Skeletal muscle tissue (tissue), 4 donors: Measurements from ENCODE around the gene SCUBE2. TPM values are rescaled to one million over a fixed set of nuclear protein-coding genes. Genes with fewer than 3 reads are reported as not detected.
"Not testable (repeated sequence)": the region's sequence is repeated elsewhere in the genome, so short reads cannot be mapped to it uniquely, and the experiment has no call there.

Source experiments
- H3K27ac ChIP-seq: one replicate; pipeline ENCODE4 v1.7.0; 2013; ENCODE audit warnings: mild to moderate bottlenecking, low read depth, low read length, inconsistent platforms
- H3K27me3 ChIP-seq, 3 donors: one replicate each; pipeline ENCODE4 v1.7.0; 2013; ENCODE audit warnings: low read length in 3 of 3; ENCODE audit not compliant: control insufficient read depth in 3 of 3, insufficient read depth in 3 of 3
- H3K36me3 ChIP-seq, 3 donors: one replicate each; pipeline ENCODE4 v1.7.0; 2013; ENCODE audit warnings: low read length in 3 of 3; ENCODE audit not compliant: control insufficient read depth in 3 of 3, insufficient read depth in 3 of 3
- H3K4me1 ChIP-seq, 3 donors: one replicate each; pipeline ENCODE4 v1.7.0; 2013; ENCODE audit warnings: low read length in 3 of 3, mild to moderate bottlenecking in 3 of 3; ENCODE audit not compliant: control insufficient read depth in 3 of 3, insufficient read depth in 3 of 3
- H3K4me3 ChIP-seq, 3 donors: one replicate each; pipeline ENCODE4 v1.7.0; 2013; ENCODE audit warnings: low read length in 3 of 3
- H3K9ac ChIP-seq, 3 donors: one replicate each; pipeline ENCODE4 v1.7.0; 2013; ENCODE audit warnings: low read length in 3 of 3, mild to moderate bottlenecking in 3 of 3, moderate library complexity in 2 of 3, low read depth in 1 of 3
- H3K9me3 ChIP-seq, 3 donors: one replicate each; pipeline ENCODE4 v1.7.0; 2013; ENCODE audit warnings: low read length in 3 of 3; ENCODE audit not compliant: control insufficient read depth in 3 of 3
- total RNA-seq: library from RNA; depleted of rRNA; stranded (reverse); fragments of >200 nt; gene quantifications from one replicate; pipeline ENCODE4 v1.2.3, GENCODE V29; 2014
- donor health status: Osteomylitis.

SCUBE2 gene
- total RNA-seq, 1 donor from 2014 or later, result 37.1 TPM

- Histone ChIP-seq H3K9me3 (no peaks in the 10 kb centered on the region), H3K4me1 (peaks cover 7 to 15% (median 7%) of the 10 kb centered on the region in 3 donors), H3K9ac (no peak overlapping the region), H3K36me3 (no peaks in the 10 kb centered on the region), H3K4me3 (no peak overlapping the region), H3K27ac (no peak overlapping the region), H3K27me3 (no peaks in the 10 kb centered on the region)
Measured at GRCh38 chr11:9016916-9017642, 74.3 kb downstream of the SCUBE2 start.

- Histone ChIP-seq H3K27ac (no peak overlapping the region), H3K4me3 (no peak overlapping the region), H3K27me3 (no peaks in the 10 kb centered on the region), H3K4me1 (peaks cover 7 to 15% (median 7%) of the 10 kb centered on the region in 3 donors), H3K9me3 (no peaks in the 10 kb centered on the region), H3K9ac (no peak overlapping the region), H3K36me3 (no peaks in the 10 kb centered on the region)
Measured at GRCh38 chr11:9015677-9016076, 75.7 kb downstream of the SCUBE2 start.

- H3K9me3 ChIP-seq, result no peaks in the 10 kb centered on the region
- no peak overlapping the region for H3K9ac ChIP-seq
- no peaks in the 10 kb centered on the region for H3K36me3 ChIP-seq
- peaks cover 7 to 15% (median 7%) of the 10 kb centered on the region in 3 donors for H3K4me1 ChIP-seq
- no peaks in the 10 kb centered on the region for H3K27me3 ChIP-seq
- H3K27ac ChIP-seq, result no peak overlapping the region
- no peak overlapping the region for H3K4me3 ChIP-seq
Measured at GRCh38 chr11:9014826-9015225, 76.6 kb downstream of the SCUBE2 start.

GRCh38 chr11:9013373-9013772 lies 78.0 kb downstream of the SCUBE2 start:
- Histone ChIP-seq H3K27me3 (no peaks in the 10 kb centered on the region), H3K27ac (no peak overlapping the region), H3K9me3 (peaks cover 0 to 2% (median 0%) of the 10 kb centered on the region in 3 donors), H3K4me1 (peaks cover 7 to 15% (median 7%) of the 10 kb centered on the region in 3 donors), H3K4me3 (no peak overlapping the region), H3K36me3 (no peaks in the 10 kb centered on the region), H3K9ac (no peak overlapping the region)

GRCh38 chr11:9009538-9009937 lies 81.9 kb downstream of the SCUBE2 start:
- H3K9ac ChIP-seq, H3K27me3 ChIP-seq, H3K27ac ChIP-seq, H3K4me1 ChIP-seq, H3K4me3 ChIP-seq, H3K9me3 ChIP-seq, H3K36me3 ChIP-seq: not testable (repeated sequence)

- peaks cover under 1 to 1% (median 1%) of the 10 kb centered on the region in 3 donors for H3K27me3 ChIP-seq
- H3K9me3 ChIP-seq, result peaks cover 0 to 2% (median 0%) of the 10 kb centered on the region in 3 donors
- no peaks in the 10 kb centered on the region for H3K36me3 ChIP-seq
- no peak overlapping the region for H3K9ac ChIP-seq
- no peak overlapping the region for H3K4me3 ChIP-seq
- peaks cover under 1 to 7% (median 4%) of the 10 kb centered on the region in 3 donors for H3K4me1 ChIP-seq
- H3K27ac ChIP-seq, result no peak overlapping the region
Measured at GRCh38 chr11:9008661-9009060, 82.7 kb downstream of the SCUBE2 start.

GRCh38 chr11:9008011-9008550 lies 83.3 kb downstream of the SCUBE2 start:
- Histone ChIP-seq H3K9ac (no peak overlapping the region), H3K36me3 (no peaks in the 10 kb centered on the region), H3K9me3 (peaks cover 0 to 2% (median 0%) of the 10 kb centered on the region in 3 donors), H3K27ac (no peak overlapping the region), H3K27me3 (peaks cover 5 to 7% (median 7%) of the 10 kb centered on the region in 3 donors), H3K4me3 (no peak overlapping the region), H3K4me1 (peaks cover 6 to 13% (median 10%) of the 10 kb centered on the region in 3 donors)

- Histone ChIP-seq H3K27ac (no peak overlapping the region), H3K36me3 (no peaks in the 10 kb centered on the region), H3K4me3 (no peak overlapping the region), H3K9me3 (peaks cover 0 to 2% (median 0%) of the 10 kb centered on the region in 3 donors), H3K27me3 (peaks cover 13 to 33% (median 28%) of the 10 kb centered on the region in 3 donors), H3K9ac (no peak overlapping the region), H3K4me1 (peaks cover 8 to 13% (median 12%) of the 10 kb centered on the region in 3 donors)
Measured at GRCh38 chr11:9005087-9005486, 86.3 kb downstream of the SCUBE2 start.

- Histone ChIP-seq H3K4me3 (peak overlapping the region in 2 of 3 donors; percentile 49 to 59), H3K27me3 (peaks cover 13 to 33% (median 29%) of the 10 kb centered on the region in 3 donors), H3K36me3 (no peaks in the 10 kb centered on the region), H3K9me3 (peaks cover 0 to 2% (median 0%) of the 10 kb centered on the region in 3 donors), H3K4me1 (peaks cover 8 to 13% (median 12%) of the 10 kb centered on the region in 3 donors), H3K9ac (no peak overlapping the region), H3K27ac (no peak overlapping the region)
Measured at GRCh38 chr11:9004183-9004926, 87.0 kb downstream of the SCUBE2 start.
